Activated naive CD4-positive, alpha-beta T cell treated with anti-CD3 and anti-CD28 coated beads, Interleukin-2, amount 10 ng/mL, durations not matched to agents 5 hours and 36 hours (primary cell): ENCODE results near the gene PCDHAC2. TPM values are rescaled to one million over a fixed set of nuclear protein-coding genes. Genes with fewer than 3 reads are reported as not detected.

Source experiments
- total RNA-seq, 2 experiments: library from RNA; stranded (reverse); gene quantifications; one replicate each; pipeline ENCODE4 v1.2.3, GENCODE V29; 2021

The PCDHAC2 gene
- total RNA-seq, result not detected

GRCh38 chr5:140966293-140967225, at the start of gene PCDHAC2:
TSS of gene PCDHAC2 (plus strand) at chr5:140966476. CDS start at chr5:140966767, 291 bp downstream.

GRCh38 chr5:140925806-140926442, 40.4 kb upstream of the PCDHAC2 start, which contains the start of gene PCDHAC1:
TSS of gene PCDHAC1 (plus strand) at chr5:140926299. CDS start at chr5:140926893, 594 bp downstream.

Other genes with a start within 250 kb of the PCDHAC2 start
- not detected for gene PCDHA1, start 180.3 kb upstream of the PCDHAC2 start, total RNA-seq
- not detected for gene PCDHA2, start 171.6 kb upstream of the PCDHAC2 start, total RNA-seq
- gene PCDHA3, start 165.4 kb upstream of the PCDHAC2 start, total RNA-seq, result not detected
- gene PCDHA4, start 159.4 kb upstream of the PCDHAC2 start, total RNA-seq, result not detected
- gene PCDHA5, start 144.9 kb upstream of the PCDHAC2 start, total RNA-seq, result not detected
- gene PCDHA6, start 138.5 kb upstream of the PCDHAC2 start, total RNA-seq, result not detected
- not detected for gene PCDHA7, start 132.2 kb upstream of the PCDHAC2 start, total RNA-seq
- gene PCDHA8, start 125.3 kb upstream of the PCDHAC2 start, total RNA-seq, result not detected
- not detected for gene PCDHA9, start 118.1 kb upstream of the PCDHAC2 start, total RNA-seq
- gene PCDHA10, start 110.6 kb upstream of the PCDHAC2 start, total RNA-seq, result not detected
- not detected for gene PCDHA11, start 97.5 kb upstream of the PCDHAC2 start, total RNA-seq
- gene PCDHA12, start 91.2 kb upstream of the PCDHAC2 start, total RNA-seq, result not detected
- not detected for gene PCDHA13, start 84.4 kb upstream of the PCDHAC2 start, total RNA-seq
- not detected for gene PCDHAC1, start 40.2 kb upstream of the PCDHAC2 start, total RNA-seq
- not detected for gene PCDHB1, start 84.9 kb downstream of the PCDHAC2 start, total RNA-seq
- under 1 TPM; 0.05 to 0.17 TPM for gene PCDHB2, start 128.1 kb downstream of the PCDHAC2 start, total RNA-seq
- not detected for gene PCDHB3, start 134.0 kb downstream of the PCDHAC2 start, total RNA-seq
- gene PCDHB4, start 155.3 kb downstream of the PCDHAC2 start, total RNA-seq, result not detected
- not detected for gene PCDHB5, start 168.7 kb downstream of the PCDHAC2 start, total RNA-seq
- not detected for gene PCDHB6, start 183.6 kb downstream of the PCDHAC2 start, total RNA-seq
- gene PCDHB7, start 206.2 kb downstream of the PCDHAC2 start, total RNA-seq, result not detected
- not detected for gene PCDHB8, start 211.3 kb downstream of the PCDHAC2 start, total RNA-seq
- gene PCDHB16, start 215.9 kb downstream of the PCDHAC2 start, total RNA-seq, result not detected
- not detected for gene PCDHB9, start 220.7 kb downstream of the PCDHAC2 start, total RNA-seq
- not detected for gene PCDHB10, start 225.9 kb downstream of the PCDHAC2 start, total RNA-seq
- not detected for gene PCDHB11, start 233.2 kb downstream of the PCDHAC2 start, total RNA-seq
- not detected for gene PCDHB12, start 242.2 kb downstream of the PCDHAC2 start, total RNA-seq
- gene PCDHB13, start 247.4 kb downstream of the PCDHAC2 start, total RNA-seq, result not detected